Smooth muscle cell (in vitro differentiated cells): ENCODE measurements around the gene PPFIBP1. TPM values are rescaled to one million over a fixed set of nuclear protein-coding genes. Genes with fewer than 3 reads are reported as not detected.

Experiments used
- DNase-seq: peaks from one replicate; lab custom pipeline; 2025; ENCODE audit not compliant: unreplicated experiment; lab: John Stamatoyannopoulos, UW
- H2AFZ ChIP-seq: fragments of 200-600 bp; sonication (generic); 2 replicates; pipeline ENCODE4 v1.6.0; 2016; ENCODE audit warnings: antibody characterized with exemption, low read depth, mild to moderate bottlenecking
- H3F3A ChIP-seq: fragments of 200-600 bp; sonication (generic); 2 replicates; pipeline ENCODE4 v1.6.0; 2017; ENCODE audit warnings: antibody characterized with exemption, low read depth
- H3K27ac ChIP-seq: fragments of 200-600 bp; sonication (generic); 2 replicates; pipeline ENCODE4 v1.5.1; 2016; ENCODE audit warnings: low read depth, mild to moderate bottlenecking
- H3K27me3 ChIP-seq: fragments of 200-600 bp; sonication (generic); 2 replicates; pipeline ENCODE4 v1.6.1; 2016; ENCODE audit warnings: low read depth, mild to moderate bottlenecking
- H3K36me3 ChIP-seq: fragments of 200-600 bp; sonication (generic); 2 replicates; pipeline ENCODE4 v1.5.1; 2016; ENCODE audit warnings: low read depth
- H3K4me1 ChIP-seq: fragments of 200-600 bp; sonication (generic); 2 replicates; pipeline ENCODE4 v1.5.1; 2016; ENCODE audit warnings: low read depth
- H3K4me2 ChIP-seq: fragments of 200-600 bp; sonication (generic); 2 replicates; pipeline ENCODE4 v1.6.0; 2016; ENCODE audit warnings: mild to moderate bottlenecking
- H3K4me3 ChIP-seq: fragments of 200-600 bp; sonication (generic); 2 replicates; pipeline ENCODE4 v1.5.1; 2016; ENCODE audit warnings: mild to moderate bottlenecking
- H3K79me2 ChIP-seq: fragments of 200-600 bp; sonication (generic); 2 replicates; pipeline ENCODE4 v1.6.0; 2016; ENCODE audit warnings: low read depth, mild to moderate bottlenecking
- H3K9ac ChIP-seq: fragments of 200-600 bp; sonication (generic); 2 replicates; pipeline ENCODE4 v1.6.0; 2016; ENCODE audit warnings: low read depth
- H3K9me3 ChIP-seq: fragments of 200-600 bp; sonication (generic); replicated peaks from 2 replicates; pipeline ENCODE4 v1.5.1; 2016; ENCODE audit warnings: low read depth
- H4K20me1 ChIP-seq: fragments of 200-600 bp; sonication (generic); 2 replicates; pipeline ENCODE4 v1.6.0; 2016; ENCODE audit warnings: low read depth
- WGBS: methylation state at CpG from one replicate; pipeline ENCODE4 v1.1.7; 2016; ENCODE audit warnings: low lambda C conversion rate; 5-methylcytosine and 5-hydroxymethylcytosine counted together
- polyA plus RNA-seq: library from polyadenylated mRNA; unstranded; fragments of >200 nt; fragmentation: Nextera tagmentation; extraction: Ambion mirVana; gene quantifications from 2 replicates; pipeline ENCODE4 v1.2.1, GENCODE V29; 2016
- total RNA-seq: library from RNA; depleted of rRNA; stranded (reverse); fragments of >200 nt; gene quantifications from 2 replicates; pipeline ENCODE4 v1.2.3, GENCODE V29; 2014
- TF ChIP-seq, protein P1 (sequence below): fragments of 200-600 bp; sonication (generic); IDR thresholded peaks from 2 replicates; pipeline ENCODE4 v1.5.1; 2017; ENCODE audit warnings: borderline replicate concordance, mild to moderate bottlenecking, antibody characterized with exemption; ENCODE audit not compliant: insufficient read depth, poor library complexity, severe bottlenecking

Gene PPFIBP1
- 150 and 156 TPM in 2 replicates for total RNA-seq
- 45.7 and 79.1 TPM in 2 replicates for polyA plus RNA-seq

- peaks cover 47% of the 10 kb centered on the region for H3K79me2 ChIP-seq
- peaks cover 25% of the 10 kb centered on the region for H3K4me1 ChIP-seq
- H3F3A ChIP-seq = peaks cover 10% of the 10 kb centered on the region
- H3K4me2 ChIP-seq = peak within 1 kb of the TSS; percentile 96
- peak within 1 kb of the TSS; percentile 96 for H3K4me3 ChIP-seq
- no peaks in the 10 kb centered on the region for H3K9me3 ChIP-seq
- H2AFZ ChIP-seq = peak within 1 kb of the TSS; percentile 57
- DNase-seq = peak; percentile 97
- peaks cover 41% of the 10 kb centered on the region for H4K20me1 ChIP-seq
- 1% methylated on average over 40 of the region's 41 CpGs for WGBS
- peak within 1 kb of the TSS; percentile 93 for H3K27ac ChIP-seq
- H3K27me3 ChIP-seq = no peaks in the 10 kb centered on the region
- H3K9ac ChIP-seq = peak within 1 kb of the TSS; percentile 86
- TF ChIP-seq, protein P1, sequence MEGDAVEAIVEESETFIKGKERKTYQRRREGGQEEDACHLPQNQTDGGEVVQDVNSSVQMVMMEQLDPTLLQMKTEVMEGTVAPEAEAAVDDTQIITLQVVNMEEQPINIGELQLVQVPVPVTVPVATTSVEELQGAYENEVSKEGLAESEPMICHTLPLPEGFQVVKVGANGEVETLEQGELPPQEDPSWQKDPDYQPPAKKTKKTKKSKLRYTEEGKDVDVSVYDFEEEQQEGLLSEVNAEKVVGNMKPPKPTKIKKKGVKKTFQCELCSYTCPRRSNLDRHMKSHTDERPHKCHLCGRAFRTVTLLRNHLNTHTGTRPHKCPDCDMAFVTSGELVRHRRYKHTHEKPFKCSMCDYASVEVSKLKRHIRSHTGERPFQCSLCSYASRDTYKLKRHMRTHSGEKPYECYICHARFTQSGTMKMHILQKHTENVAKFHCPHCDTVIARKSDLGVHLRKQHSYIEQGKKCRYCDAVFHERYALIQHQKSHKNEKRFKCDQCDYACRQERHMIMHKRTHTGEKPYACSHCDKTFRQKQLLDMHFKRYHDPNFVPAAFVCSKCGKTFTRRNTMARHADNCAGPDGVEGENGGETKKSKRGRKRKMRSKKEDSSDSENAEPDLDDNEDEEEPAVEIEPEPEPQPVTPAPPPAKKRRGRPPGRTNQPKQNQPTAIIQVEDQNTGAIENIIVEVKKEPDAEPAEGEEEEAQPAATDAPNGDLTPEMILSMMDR = no peak
- no peaks in the 10 kb centered on the region for H3K36me3 ChIP-seq
Measured at GRCh38 chr12:27523642-27524493, at the start of gene PPFIBP1. PPFIBP1 (plus strand) TSS chr12:27524206; CDS start chr12:27633397, 109,191 bp downstream.

DNA sequence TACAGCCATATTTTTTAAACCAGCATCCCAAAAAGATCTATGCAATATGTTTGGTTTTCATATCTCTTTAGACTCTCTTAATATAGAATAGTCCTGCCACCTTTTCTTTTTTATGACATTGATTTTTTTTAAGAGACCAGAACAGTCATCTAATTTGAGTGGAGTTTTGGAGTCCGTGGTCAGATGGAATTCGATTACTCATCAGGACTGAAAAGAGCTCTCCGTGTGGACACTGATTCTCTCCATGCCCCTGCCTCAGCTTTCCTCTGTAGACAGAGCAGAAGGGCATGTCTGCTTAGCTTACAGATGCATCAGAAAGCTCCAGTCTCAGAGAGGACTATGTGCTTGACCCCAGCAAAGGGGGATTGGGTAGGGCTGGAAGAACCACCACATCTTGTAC, 49.7 kb upstream of the PPFIBP1 start:
- H3K27ac ChIP-seq = peak overlapping the region; percentile 37

GRCh38 chr12:27477049-27477448, 47.0 kb upstream of the PPFIBP1 start:
- Histone ChIP-seq H3K36me3 (no peaks in the 10 kb centered on the region), H3K27ac (no peak overlapping the region), H3K4me2 (no peak overlapping the region), H3K79me2 (no peaks in the 10 kb centered on the region), H3F3A (no peaks in the 10 kb centered on the region), H3K9ac (no peak overlapping the region), H3K9me3 (peaks cover 18% of the 10 kb centered on the region), H2AFZ (no peak overlapping the region), H4K20me1 (no peaks in the 10 kb centered on the region), H3K4me3 (no peak overlapping the region), H3K4me1 (no peaks in the 10 kb centered on the region), H3K27me3 (no peaks in the 10 kb centered on the region)
- TF ChIP-seq, protein P1 = no peak
- DNase-seq = no peak

More for the DNA sequence above, 49.7 kb upstream of the PPFIBP1 start:
- Histone ChIP-seq H3K4me3 (no peak overlapping the region), H3F3A (no peaks in the 10 kb centered on the region), H3K4me2 (peak overlapping the region; percentile 32), H3K79me2 (no peaks in the 10 kb centered on the region), H3K4me1 (no peaks in the 10 kb centered on the region), H4K20me1 (no peaks in the 10 kb centered on the region), H3K9ac (no peak overlapping the region), H3K27me3 (no peaks in the 10 kb centered on the region), H3K36me3 (no peaks in the 10 kb centered on the region), H3K9me3 (peaks cover 18% of the 10 kb centered on the region), H2AFZ (no peak overlapping the region)
- TF ChIP-seq, protein P1 = no peak
- DNase-seq = no peak
- 12% methylated on average over 3 of the region's 3 CpGs for WGBS
